Brain microvascular endothelial cell (primary cell): ENCODE measurements around the gene NSUN5.

Experiments
- DNase-seq: peaks from one replicate; pipeline ENCODE4 v3.0.0-alpha.2; 2020
- H3K27ac ChIP-seq: fragments of 250-450 bp; sonication (Bioruptor Pico); 2 replicates; pipeline ENCODE4 v1.5.1; 2020; ENCODE audit warnings: mild to moderate bottlenecking, moderate library complexity
- H3K27me3 ChIP-seq: fragments of 250-450 bp; sonication (Bioruptor Pico); replicated peaks from 2 replicates; pipeline ENCODE4 v1.5.1; 2020; ENCODE audit warnings: mild to moderate bottlenecking
- H3K36me3 ChIP-seq: fragments of 250-450 bp; sonication (Bioruptor Pico); replicated peaks from 2 replicates; pipeline ENCODE4 v1.5.1; 2020; ENCODE audit warnings: mild to moderate bottlenecking
- H3K4me3 ChIP-seq: 2 replicates; pipeline ENCODE4 v1.5.1; 2011; ENCODE audit warnings: low read depth, mild to moderate bottlenecking, control low read depth, low read length, moderate library complexity
- in situ Hi-C: cut with HindIII; loops from 2 replicates; pipeline ENCODE4 v1.10.0; 2017; ENCODE audit warnings: low sequenced_read_pairs, low pct_ligation_motif_present
- TF ChIP-seq, protein P1 (sequence below): IDR thresholded peaks from 2 replicates; pipeline ENCODE4 v1.5.1; 2011; ENCODE audit warnings: low read depth, mild to moderate bottlenecking, moderate library complexity, low read length, control low read depth, inconsistent platforms; ENCODE audit errors: missing control alignments

NSUN5 gene

GRCh38 chr7:73351447-73352167, 43.0 kb upstream of the NSUN5 start:
- no peaks in the 10 kb centered on the region for H3K36me3 ChIP-seq
- H3K4me3 ChIP-seq, result no peak overlapping the region
- no peak for DNase-seq
- H3K27me3 ChIP-seq, result no peaks in the 10 kb centered on the region
- in situ Hi-C loops, result no loop called here
- TF ChIP-seq, protein P1, sequence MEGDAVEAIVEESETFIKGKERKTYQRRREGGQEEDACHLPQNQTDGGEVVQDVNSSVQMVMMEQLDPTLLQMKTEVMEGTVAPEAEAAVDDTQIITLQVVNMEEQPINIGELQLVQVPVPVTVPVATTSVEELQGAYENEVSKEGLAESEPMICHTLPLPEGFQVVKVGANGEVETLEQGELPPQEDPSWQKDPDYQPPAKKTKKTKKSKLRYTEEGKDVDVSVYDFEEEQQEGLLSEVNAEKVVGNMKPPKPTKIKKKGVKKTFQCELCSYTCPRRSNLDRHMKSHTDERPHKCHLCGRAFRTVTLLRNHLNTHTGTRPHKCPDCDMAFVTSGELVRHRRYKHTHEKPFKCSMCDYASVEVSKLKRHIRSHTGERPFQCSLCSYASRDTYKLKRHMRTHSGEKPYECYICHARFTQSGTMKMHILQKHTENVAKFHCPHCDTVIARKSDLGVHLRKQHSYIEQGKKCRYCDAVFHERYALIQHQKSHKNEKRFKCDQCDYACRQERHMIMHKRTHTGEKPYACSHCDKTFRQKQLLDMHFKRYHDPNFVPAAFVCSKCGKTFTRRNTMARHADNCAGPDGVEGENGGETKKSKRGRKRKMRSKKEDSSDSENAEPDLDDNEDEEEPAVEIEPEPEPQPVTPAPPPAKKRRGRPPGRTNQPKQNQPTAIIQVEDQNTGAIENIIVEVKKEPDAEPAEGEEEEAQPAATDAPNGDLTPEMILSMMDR, result no peak
- H3K27ac ChIP-seq, result no peak overlapping the region

DNA sequence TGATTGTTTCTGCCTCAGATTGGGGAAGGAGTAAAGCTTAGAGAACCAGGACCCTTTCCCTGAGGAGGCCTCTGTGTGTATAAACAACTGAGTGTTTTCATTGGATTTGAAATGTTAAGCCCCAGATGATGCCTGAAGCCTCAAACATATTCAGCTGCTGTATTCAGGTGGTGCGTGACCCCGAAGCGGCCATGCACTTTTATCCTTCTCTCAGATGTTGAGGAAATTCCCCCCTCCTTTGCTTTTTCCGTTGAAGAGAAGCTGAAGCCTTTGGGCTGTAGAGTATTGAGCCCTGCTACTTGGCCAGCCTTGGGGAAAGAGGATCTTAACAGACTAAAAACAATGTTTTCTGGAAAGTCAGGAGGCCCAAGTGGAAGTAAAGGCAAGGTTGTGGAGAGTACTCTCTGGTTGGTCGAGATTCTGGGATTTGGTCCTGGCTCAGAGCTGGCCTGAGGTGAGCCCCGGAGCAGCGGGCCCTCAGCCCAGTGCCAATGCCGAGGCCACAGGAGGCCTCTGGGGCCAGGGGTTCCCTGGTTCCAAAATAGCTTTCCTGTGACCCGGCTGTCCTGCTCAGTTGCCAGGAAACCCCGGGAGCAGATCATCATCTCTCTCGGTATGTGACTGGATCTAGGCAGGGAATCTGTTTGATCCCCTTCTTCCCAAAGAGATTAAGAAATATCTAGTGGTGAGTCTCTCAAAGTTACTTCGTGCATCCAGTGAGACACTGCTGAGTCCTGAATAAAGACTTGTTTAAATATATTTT, 41.9 kb upstream of the NSUN5 start:
- in situ Hi-C loops, result no loop called here
- H3K27ac ChIP-seq, result no peak overlapping the region
- no peak for DNase-seq
- TF ChIP-seq, protein P1, result no peak
- no peak overlapping the region for H3K4me3 ChIP-seq
- no peaks in the 10 kb centered on the region for H3K27me3 ChIP-seq
- no peaks in the 10 kb centered on the region for H3K36me3 ChIP-seq

- TF ChIP-seq, protein P1, result no peak
- no peaks in the 10 kb centered on the region for H3K36me3 ChIP-seq
- no peak for DNase-seq
- no peak overlapping the region for H3K4me3 ChIP-seq
- H3K27me3 ChIP-seq, result no peaks in the 10 kb centered on the region
- H3K27ac ChIP-seq, result no peak overlapping the region
- in situ Hi-C loops, result no loop called here
These were observed 41.1 kb upstream of the NSUN5 start for GRCh38 chr7:73349763-73350162.

DNA sequence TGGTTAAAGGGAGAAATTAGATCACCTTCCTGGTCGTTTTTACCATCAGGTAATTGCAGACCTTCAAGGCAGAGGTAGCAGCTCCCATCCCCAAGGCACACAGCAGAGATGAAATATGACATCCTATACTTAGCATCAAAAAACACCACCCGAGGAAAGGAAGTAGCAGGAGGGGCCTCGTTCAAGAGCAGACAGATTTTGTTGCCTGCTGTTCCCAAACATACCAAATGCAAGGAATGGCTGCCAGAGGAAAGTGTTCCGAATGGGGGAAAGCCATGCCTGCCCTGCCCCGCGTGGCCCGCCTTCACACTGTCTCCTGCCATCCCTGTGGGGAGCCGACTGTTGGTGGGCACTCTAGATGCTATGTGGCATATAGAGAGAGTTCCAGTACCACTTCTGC, 37.3 kb upstream of the NSUN5 start:
- no peaks in the 10 kb centered on the region for H3K36me3 ChIP-seq
- no peaks in the 10 kb centered on the region for H3K27me3 ChIP-seq
- no peak for DNase-seq
- no peak overlapping the region for H3K27ac ChIP-seq
- TF ChIP-seq, protein P1, result no peak
- in situ Hi-C loops, result no loop called here
- H3K4me3 ChIP-seq, result no peak overlapping the region

GRCh38 chr7:73345538-73345937, 36.9 kb upstream of the NSUN5 start:
- Histone ChIP-seq H3K27ac (no peak overlapping the region), H3K36me3 (no peaks in the 10 kb centered on the region), H3K4me3 (no peak overlapping the region), H3K27me3 (no peaks in the 10 kb centered on the region)
- TF ChIP-seq, protein P1, result no peak
- in situ Hi-C loops, result no loop called here
- no peak for DNase-seq
